ENCODE measurements around the gene FEZ2.
"Not testable (repeated sequence)": the region's sequence is repeated elsewhere in the genome, so short reads cannot be mapped to it uniquely, and the experiment has no call there.

GRCh38 chr2:36603629-36604028 lies 5.7 kb upstream of the FEZ2 start:
- TF ChIP-seq, protein P1, sequence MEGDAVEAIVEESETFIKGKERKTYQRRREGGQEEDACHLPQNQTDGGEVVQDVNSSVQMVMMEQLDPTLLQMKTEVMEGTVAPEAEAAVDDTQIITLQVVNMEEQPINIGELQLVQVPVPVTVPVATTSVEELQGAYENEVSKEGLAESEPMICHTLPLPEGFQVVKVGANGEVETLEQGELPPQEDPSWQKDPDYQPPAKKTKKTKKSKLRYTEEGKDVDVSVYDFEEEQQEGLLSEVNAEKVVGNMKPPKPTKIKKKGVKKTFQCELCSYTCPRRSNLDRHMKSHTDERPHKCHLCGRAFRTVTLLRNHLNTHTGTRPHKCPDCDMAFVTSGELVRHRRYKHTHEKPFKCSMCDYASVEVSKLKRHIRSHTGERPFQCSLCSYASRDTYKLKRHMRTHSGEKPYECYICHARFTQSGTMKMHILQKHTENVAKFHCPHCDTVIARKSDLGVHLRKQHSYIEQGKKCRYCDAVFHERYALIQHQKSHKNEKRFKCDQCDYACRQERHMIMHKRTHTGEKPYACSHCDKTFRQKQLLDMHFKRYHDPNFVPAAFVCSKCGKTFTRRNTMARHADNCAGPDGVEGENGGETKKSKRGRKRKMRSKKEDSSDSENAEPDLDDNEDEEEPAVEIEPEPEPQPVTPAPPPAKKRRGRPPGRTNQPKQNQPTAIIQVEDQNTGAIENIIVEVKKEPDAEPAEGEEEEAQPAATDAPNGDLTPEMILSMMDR (IDR thresholded peaks at IDR 0.05; ENCODE audit: extremely low read depth in 1 of 2, insufficient read depth in 1 of 2, low read depth in 1 of 2, low read length in 2 of 2), result not testable (repeated sequence)
- TF ChIP-seq, protein P2, sequence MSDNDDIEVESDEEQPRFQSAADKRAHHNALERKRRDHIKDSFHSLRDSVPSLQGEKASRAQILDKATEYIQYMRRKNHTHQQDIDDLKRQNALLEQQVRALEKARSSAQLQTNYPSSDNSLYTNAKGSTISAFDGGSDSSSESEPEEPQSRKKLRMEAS (IDR thresholded peaks at IDR 0.05; ENCODE audit: insufficient read depth, insufficient read length), result not testable (repeated sequence)
- TF ChIP-seq POLR2AphosphoS5 (IDR thresholded peaks at IDR 0.05; ENCODE audit: insufficient read depth, low read depth, low read length); EZH2 (IDR thresholded peaks at IDR 0.05; ENCODE audit: borderline replicate concordance, low read depth, low read length, severe bottlenecking); MYC (IDR thresholded peaks at IDR 0.05; ENCODE audit: low read depth, low read length); POLR2A (IDR thresholded peaks at IDR 0.05; ENCODE audit: low read depth, low read length); FOS (IDR thresholded peaks at IDR 0.05; ENCODE audit: borderline replicate concordance, insufficient read depth, low read length); GATA2 (IDR thresholded peaks at IDR 0.05; ENCODE audit: insufficient read depth, insufficient read length, low read depth, low read length): not testable (repeated sequence)
